DOHH2 (cell line): ENCODE data around the gene HK1.

Source experiments
- H3F3A ChIP-seq: fragments of 200-600 bp; sonication (generic), shearing (Covaris generic); 2 replicates; pipeline ENCODE4 v1.6.0; 2016; ENCODE audit warnings: antibody characterized with exemption, mild to moderate bottlenecking; ENCODE audit not compliant: control insufficient read depth, insufficient read depth
- H3K27ac ChIP-seq: fragments of 200-600 bp; sonication (generic); 2 replicates; pipeline ENCODE4 v1.5.1; 2014; ENCODE audit warnings: low read depth, mild to moderate bottlenecking, low read length, moderate library complexity
- H3K27me3 ChIP-seq: fragments of 200-600 bp; sonication (generic); 2 replicates; pipeline ENCODE4 v1.6.1; 2014; ENCODE audit warnings: mild to moderate bottlenecking, low read length, mixed read lengths; ENCODE audit not compliant: control insufficient read depth
- H3K36me3 ChIP-seq: fragments of 200-600 bp; sonication (generic); 2 replicates; pipeline ENCODE4 v1.6.1; 2014; ENCODE audit warnings: mild to moderate bottlenecking, low read length, moderate library complexity, mixed read lengths; ENCODE audit not compliant: control insufficient read depth
- H3K4me1 ChIP-seq: fragments of 200-600 bp; sonication (generic); 2 replicates; pipeline ENCODE4 v1.6.1; 2014; ENCODE audit warnings: mild to moderate bottlenecking, low read length, mixed read lengths; ENCODE audit not compliant: control insufficient read depth
- H3K4me2 ChIP-seq: fragments of 200-600 bp; sonication (generic); 2 replicates; pipeline ENCODE4 v1.6.0; 2014; ENCODE audit warnings: mild to moderate bottlenecking, low read length, moderate library complexity
- H3K4me3 ChIP-seq: fragments of 200-600 bp; sonication (generic); 2 replicates; pipeline ENCODE4 v1.5.1; 2014; ENCODE audit warnings: mild to moderate bottlenecking, low read length, mixed read lengths
- H3K79me2 ChIP-seq: fragments of 200-600 bp; sonication (generic); 2 replicates; pipeline ENCODE4 v1.6.1; 2014; ENCODE audit warnings: mild to moderate bottlenecking, low read length, mixed read lengths; ENCODE audit not compliant: control insufficient read depth
- H3K9me2 ChIP-seq: fragments of 200-600 bp; sonication (generic); replicated peaks from 2 replicates; pipeline ENCODE4 v1.6.1; 2014; ENCODE audit warnings: mild to moderate bottlenecking, low read length, mixed read lengths; ENCODE audit not compliant: control insufficient read depth
- H3K9me3 ChIP-seq: fragments of 200-600 bp; sonication (generic); 2 replicates; pipeline ENCODE4 v1.6.1; 2014; ENCODE audit warnings: antibody characterized with exemption, low read length, mixed read lengths; ENCODE audit not compliant: control insufficient read depth, insufficient read depth
- H4K20me1 ChIP-seq: fragments of 200-600 bp; sonication (generic); 2 replicates; pipeline ENCODE4 v1.6.0; 2014; ENCODE audit warnings: low read depth, mild to moderate bottlenecking, antibody characterized with exemption, low read length, moderate library complexity; ENCODE audit not compliant: control insufficient read depth, insufficient read depth
- EZH2phosphoT487 ChIP-seq: fragments of 200-600 bp; sonication (generic); IDR thresholded peaks from 2 replicates; pipeline ENCODE4 v1.6.1; 2017; ENCODE audit warnings: borderline replicate concordance, mild to moderate bottlenecking, antibody characterized with exemption, low read length, moderate library complexity, mixed read lengths
- TF ChIP-seq, protein P1 (sequence below): fragments of 200-600 bp; sonication (generic); IDR thresholded peaks from one replicate; pipeline ENCODE4 v1.5.1; 2014; ENCODE audit warnings: antibody characterized with exemption, mild to moderate bottlenecking, low read depth, low read length; ENCODE audit not compliant: poor library complexity, severe bottlenecking

Gene HK1

DNA sequence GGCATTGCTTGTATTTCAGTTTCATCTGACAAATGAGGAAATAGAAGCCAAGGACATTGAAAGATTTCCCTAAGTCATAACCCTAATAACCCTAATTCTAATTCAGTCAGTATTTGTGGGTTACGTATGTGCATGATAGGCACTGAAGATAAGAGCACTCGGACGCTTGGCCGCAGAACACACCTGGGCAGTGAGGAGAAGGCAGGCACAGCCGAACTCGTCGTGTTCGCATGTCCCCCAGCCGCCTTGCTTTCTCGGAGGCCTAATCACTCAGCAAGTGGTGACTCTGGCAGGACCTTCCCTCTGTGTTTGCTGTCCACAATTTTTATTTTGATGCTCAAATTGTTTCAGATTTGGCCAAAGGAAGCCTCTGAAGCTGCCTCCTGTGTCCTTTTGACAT, 34.5 kb upstream of the HK1 start:
- no peaks in the 10 kb centered on the region for H3K9me3 ChIP-seq
- H3K27ac ChIP-seq = no peak overlapping the region
- no peak overlapping the region for H3K4me3 ChIP-seq
- no peaks in the 10 kb centered on the region for H3K9me2 ChIP-seq
- no peaks in the 10 kb centered on the region for H3K36me3 ChIP-seq
- TF ChIP-seq, protein P1, sequence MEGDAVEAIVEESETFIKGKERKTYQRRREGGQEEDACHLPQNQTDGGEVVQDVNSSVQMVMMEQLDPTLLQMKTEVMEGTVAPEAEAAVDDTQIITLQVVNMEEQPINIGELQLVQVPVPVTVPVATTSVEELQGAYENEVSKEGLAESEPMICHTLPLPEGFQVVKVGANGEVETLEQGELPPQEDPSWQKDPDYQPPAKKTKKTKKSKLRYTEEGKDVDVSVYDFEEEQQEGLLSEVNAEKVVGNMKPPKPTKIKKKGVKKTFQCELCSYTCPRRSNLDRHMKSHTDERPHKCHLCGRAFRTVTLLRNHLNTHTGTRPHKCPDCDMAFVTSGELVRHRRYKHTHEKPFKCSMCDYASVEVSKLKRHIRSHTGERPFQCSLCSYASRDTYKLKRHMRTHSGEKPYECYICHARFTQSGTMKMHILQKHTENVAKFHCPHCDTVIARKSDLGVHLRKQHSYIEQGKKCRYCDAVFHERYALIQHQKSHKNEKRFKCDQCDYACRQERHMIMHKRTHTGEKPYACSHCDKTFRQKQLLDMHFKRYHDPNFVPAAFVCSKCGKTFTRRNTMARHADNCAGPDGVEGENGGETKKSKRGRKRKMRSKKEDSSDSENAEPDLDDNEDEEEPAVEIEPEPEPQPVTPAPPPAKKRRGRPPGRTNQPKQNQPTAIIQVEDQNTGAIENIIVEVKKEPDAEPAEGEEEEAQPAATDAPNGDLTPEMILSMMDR = no peak
- TF ChIP-seq EZH2phosphoT487 = no peak
- no peaks in the 10 kb centered on the region for H3K79me2 ChIP-seq
- H4K20me1 ChIP-seq = no peaks in the 10 kb centered on the region
- H3K4me1 ChIP-seq = no peaks in the 10 kb centered on the region
- no peaks in the 10 kb centered on the region for H3F3A ChIP-seq
- no peaks in the 10 kb centered on the region for H3K27me3 ChIP-seq
- no peak overlapping the region for H3K4me2 ChIP-seq

DNA sequence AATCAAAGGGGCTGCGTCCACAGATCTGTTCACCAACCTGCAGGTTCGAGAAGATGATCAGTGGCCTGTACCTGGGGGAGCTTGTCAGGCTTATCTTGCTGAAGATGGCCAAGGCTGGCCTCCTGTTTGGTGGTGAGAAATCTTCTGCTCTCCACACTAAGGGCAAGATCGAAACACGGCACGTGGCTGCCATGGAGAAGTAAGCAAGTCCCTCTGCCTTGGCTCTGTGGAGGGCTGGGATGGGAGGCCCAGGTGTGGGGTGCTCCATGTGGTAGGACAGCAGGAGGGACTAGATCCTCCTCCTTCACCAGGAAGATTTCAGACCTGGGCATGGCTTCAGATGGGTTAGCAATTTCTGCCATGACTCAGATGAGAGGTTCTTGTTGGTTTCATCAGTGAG, 32.3 kb upstream of the HK1 start:
- H3K4me2 ChIP-seq = no peak overlapping the region
- no peaks in the 10 kb centered on the region for H3F3A ChIP-seq
- H4K20me1 ChIP-seq = no peaks in the 10 kb centered on the region
- no peaks in the 10 kb centered on the region for H3K27me3 ChIP-seq
- no peak overlapping the region for H3K4me3 ChIP-seq
- H3K9me3 ChIP-seq = no peaks in the 10 kb centered on the region
- H3K9me2 ChIP-seq = no peaks in the 10 kb centered on the region
- TF ChIP-seq, protein P1 = no peak
- no peak for TF ChIP-seq EZH2phosphoT487
- H3K79me2 ChIP-seq = no peaks in the 10 kb centered on the region
- no peak overlapping the region for H3K27ac ChIP-seq
- H3K36me3 ChIP-seq = no peaks in the 10 kb centered on the region
- no peaks in the 10 kb centered on the region for H3K4me1 ChIP-seq

DNA sequence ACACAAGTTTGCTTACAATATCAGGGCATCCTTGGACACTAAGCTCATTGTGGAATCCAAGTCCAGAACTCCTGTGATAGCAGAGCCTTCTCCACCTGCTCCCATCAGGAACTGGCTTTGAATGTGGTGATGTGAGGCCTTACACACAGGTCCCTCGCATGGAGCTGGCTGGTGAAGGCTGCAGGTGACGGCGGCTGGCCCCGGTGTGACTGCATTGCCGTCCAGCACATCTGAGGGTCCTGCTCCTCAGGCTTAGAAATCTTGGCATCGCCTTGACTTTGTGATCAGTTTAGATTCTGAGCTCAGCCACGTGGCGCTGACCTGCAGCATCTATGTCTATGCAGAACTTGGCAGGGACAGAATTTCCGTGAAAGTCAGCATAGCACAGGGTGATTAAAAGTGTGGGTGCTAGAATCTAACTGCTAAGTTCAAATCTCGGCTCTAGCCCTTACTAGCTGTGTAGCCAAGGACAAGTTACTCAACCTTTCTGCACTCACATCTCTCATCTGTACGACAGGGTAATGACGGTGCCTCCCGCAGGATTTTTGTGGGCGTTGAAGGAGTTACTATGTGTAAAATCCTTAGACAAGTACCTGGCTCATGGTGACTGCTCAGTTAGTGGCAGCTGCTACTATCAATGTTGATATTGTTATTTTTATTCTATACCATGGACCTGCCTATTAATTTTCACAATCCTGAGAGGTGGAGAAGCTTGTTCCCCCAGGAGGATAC, 31.5 kb upstream of the HK1 start:
- Histone ChIP-seq H3K27me3 (no peaks in the 10 kb centered on the region), H3K9me2 (no peaks in the 10 kb centered on the region), H3K36me3 (no peaks in the 10 kb centered on the region), H3F3A (no peaks in the 10 kb centered on the region), H3K4me2 (no peak overlapping the region), H3K4me1 (no peaks in the 10 kb centered on the region), H3K27ac (no peak overlapping the region), H3K79me2 (no peaks in the 10 kb centered on the region), H3K4me3 (no peak overlapping the region), H3K9me3 (no peaks in the 10 kb centered on the region), H4K20me1 (no peaks in the 10 kb centered on the region)
- no peak for TF ChIP-seq EZH2phosphoT487
- TF ChIP-seq, protein P1 = no peak
